Measurements from ENCODE around the gene RND1. TPM values are rescaled to one million over a fixed set of nuclear protein-coding genes. Genes with fewer than 3 reads are reported as not detected.
"Not testable (repeated sequence)": the region's sequence is repeated elsewhere in the genome, so short reads cannot be mapped to it uniquely, and the experiment has no call there.

Gene RND1
- total RNA-seq, result 1 to 10 TPM; 1.8 to 2.6 TPM

DNA sequence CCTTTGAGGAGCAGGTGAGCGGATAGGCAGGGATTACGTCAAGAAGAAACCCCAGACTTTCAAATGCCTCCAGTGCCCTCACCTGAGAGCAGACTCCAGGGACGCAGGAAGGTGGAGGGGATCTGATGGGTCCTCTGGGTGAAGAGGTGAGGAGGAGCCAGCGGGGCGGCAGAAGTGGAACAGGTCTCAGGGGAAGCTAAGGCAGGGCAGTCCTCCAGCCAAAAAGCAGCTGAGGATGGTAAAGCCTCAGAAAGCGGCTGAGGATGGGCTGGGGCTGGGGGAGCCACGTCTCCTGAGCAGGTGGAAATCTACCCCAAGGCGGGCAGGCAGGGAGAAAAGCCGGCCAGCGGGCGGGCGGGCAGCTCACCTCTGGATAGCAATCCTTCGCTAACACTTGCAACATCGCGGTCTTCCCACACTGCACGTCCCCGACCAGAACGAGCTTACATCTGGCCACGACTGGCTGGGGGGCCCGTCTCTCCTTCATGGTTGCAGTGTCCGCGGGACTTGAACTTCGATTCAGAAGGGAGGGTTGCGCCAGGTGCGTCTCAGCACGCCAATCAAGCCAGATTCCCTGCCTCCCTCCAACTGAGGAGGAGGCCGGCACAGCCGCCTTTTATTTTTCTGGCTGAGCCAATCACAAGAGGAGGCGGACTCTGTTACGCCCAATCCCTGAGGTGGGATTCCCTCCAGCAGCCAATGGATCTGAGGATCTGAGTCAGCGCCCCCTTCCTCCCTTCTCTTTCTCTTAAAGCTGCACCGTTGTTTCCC, at the start of gene RND1:
Gene RND1 (minus strand): TSS at position 590 of the 771 bp plus-strand sequence. CDS start 103 bp downstream, at position 487.
- no peaks in the 10 kb centered on the region for H3K27me3 ChIP-seq (replicated peaks; ENCODE audit: insufficient read depth)
- no peaks in the 10 kb centered on the region for H3K36me3 ChIP-seq
- peak within 1 kb of the TSS in 1 of 2 donors; percentile 24 for H3K27ac ChIP-seq
- ATAC-seq (ENCODE audit: insufficient number of reproducible peaks, low FRiP score, low read depth), result peak; percentile 77
- H3K4me3 ChIP-seq, result peak within 1 kb of the TSS; percentile 77
- peaks cover 5 to 9% of the 10 kb centered on the region in 2 donors for H3K4me1 ChIP-seq (ENCODE audit: control insufficient read depth in 1 of 2, low read depth in 2 of 2)
- H3K9me3 ChIP-seq, result no peaks in the 10 kb centered on the region
- TF ChIP-seq, protein P1, sequence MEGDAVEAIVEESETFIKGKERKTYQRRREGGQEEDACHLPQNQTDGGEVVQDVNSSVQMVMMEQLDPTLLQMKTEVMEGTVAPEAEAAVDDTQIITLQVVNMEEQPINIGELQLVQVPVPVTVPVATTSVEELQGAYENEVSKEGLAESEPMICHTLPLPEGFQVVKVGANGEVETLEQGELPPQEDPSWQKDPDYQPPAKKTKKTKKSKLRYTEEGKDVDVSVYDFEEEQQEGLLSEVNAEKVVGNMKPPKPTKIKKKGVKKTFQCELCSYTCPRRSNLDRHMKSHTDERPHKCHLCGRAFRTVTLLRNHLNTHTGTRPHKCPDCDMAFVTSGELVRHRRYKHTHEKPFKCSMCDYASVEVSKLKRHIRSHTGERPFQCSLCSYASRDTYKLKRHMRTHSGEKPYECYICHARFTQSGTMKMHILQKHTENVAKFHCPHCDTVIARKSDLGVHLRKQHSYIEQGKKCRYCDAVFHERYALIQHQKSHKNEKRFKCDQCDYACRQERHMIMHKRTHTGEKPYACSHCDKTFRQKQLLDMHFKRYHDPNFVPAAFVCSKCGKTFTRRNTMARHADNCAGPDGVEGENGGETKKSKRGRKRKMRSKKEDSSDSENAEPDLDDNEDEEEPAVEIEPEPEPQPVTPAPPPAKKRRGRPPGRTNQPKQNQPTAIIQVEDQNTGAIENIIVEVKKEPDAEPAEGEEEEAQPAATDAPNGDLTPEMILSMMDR (IDR thresholded peaks at IDR 0.05), result no peak
- DNase-seq (ENCODE audit: low spot score), result peak; percentile 64

DNA sequence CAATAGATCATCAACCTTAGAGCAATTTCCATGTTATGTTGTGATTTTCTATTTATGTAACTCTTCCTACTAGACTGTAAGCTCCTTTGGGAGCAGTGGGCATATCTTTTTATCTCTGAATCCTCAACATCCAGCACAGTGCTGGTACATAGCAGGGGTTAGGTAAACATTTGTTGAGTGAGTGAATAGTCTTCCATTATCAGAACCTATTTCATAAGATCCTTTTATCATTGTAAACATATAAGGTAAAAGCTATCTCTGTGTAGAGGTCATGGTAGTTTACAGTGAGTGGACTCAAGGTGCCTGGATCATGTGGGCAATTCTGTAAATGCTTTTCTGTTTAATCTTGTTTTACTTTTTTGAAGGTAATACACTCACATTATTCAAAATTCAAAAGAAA, 44.5 kb upstream of the RND1 start:
- Histone ChIP-seq H3K9me3 (no peaks in the 10 kb centered on the region), H3K4me3 (no peak overlapping the region), H3K4me1 (ENCODE audit: control insufficient read depth in 1 of 2, low read depth in 2 of 2) (no peaks in the 10 kb centered on the region), H3K36me3 (no peaks in the 10 kb centered on the region), H3K27ac (no peak overlapping the region), H3K27me3 (replicated peaks; ENCODE audit: insufficient read depth) (no peaks in the 10 kb centered on the region)
- ATAC-seq (ENCODE audit: insufficient number of reproducible peaks, low FRiP score, low read depth) (no peak), DNase-seq (ENCODE audit: low spot score) (no peak)
- TF ChIP-seq, protein P1 (IDR thresholded peaks at IDR 0.05), result no peak

- not testable (repeated sequence) for H3K27ac ChIP-seq; H3K4me1 ChIP-seq (ENCODE audit: control insufficient read depth in 1 of 2, low read depth in 2 of 2); H3K27me3 ChIP-seq (replicated peaks; ENCODE audit: insufficient read depth); H3K4me3 ChIP-seq; ATAC-seq (ENCODE audit: insufficient number of reproducible peaks, low FRiP score, low read depth); H3K9me3 ChIP-seq; DNase-seq (ENCODE audit: low spot score); H3K36me3 ChIP-seq
These were observed 44.0 kb upstream of the RND1 start for GRCh38 chr12:48909698-48910097.

DNA sequence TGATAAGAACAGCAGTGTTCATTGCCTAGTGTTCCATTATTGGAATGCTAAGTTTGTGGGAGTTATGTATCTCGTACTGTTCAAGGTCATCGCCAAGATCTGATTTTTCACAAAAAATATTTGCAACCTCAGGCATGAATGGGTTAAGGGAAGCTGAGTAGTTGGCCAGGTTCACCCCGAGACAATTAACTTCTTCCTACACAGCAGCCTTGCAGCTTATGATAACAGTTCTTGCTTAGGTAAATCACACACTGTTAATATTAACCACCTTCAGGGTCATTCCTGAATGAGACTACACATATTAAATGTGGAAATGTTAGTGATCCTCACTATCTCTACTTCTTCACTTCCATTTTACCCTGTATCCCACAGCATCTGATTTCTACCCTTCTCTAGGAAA, 41.6 kb upstream of the RND1 start:
- ATAC-seq (ENCODE audit: insufficient number of reproducible peaks, low FRiP score, low read depth) (no peak), DNase-seq (ENCODE audit: low spot score) (no peak)
- Histone ChIP-seq H3K36me3 (no peaks in the 10 kb centered on the region), H3K9me3 (no peaks in the 10 kb centered on the region), H3K4me1 (ENCODE audit: control insufficient read depth in 1 of 2, low read depth in 2 of 2) (peaks cover 2 to 5% of the 10 kb centered on the region in 2 donors), H3K27me3 (replicated peaks; ENCODE audit: insufficient read depth) (no peaks in the 10 kb centered on the region), H3K4me3 (no peak overlapping the region), H3K27ac (no peak overlapping the region)
- TF ChIP-seq, protein P1 (IDR thresholded peaks at IDR 0.05), result no peak

GRCh38 chr12:48903982-48904411, 38.3 kb upstream of the RND1 start:
- peak overlapping the region; percentile 78 for H3K4me3 ChIP-seq
- peak; percentile 50 for ATAC-seq (ENCODE audit: insufficient number of reproducible peaks, low FRiP score, low read depth)
- TF ChIP-seq, protein P1 (IDR thresholded peaks at IDR 0.05), result peak; percentile 30
- H3K4me1 ChIP-seq (ENCODE audit: control insufficient read depth in 1 of 2, low read depth in 2 of 2), result peaks cover 2 to 5% of the 10 kb centered on the region in 2 donors
- no peak for DNase-seq (ENCODE audit: low spot score)
- H3K27me3 ChIP-seq (replicated peaks; ENCODE audit: insufficient read depth), result no peaks in the 10 kb centered on the region
- H3K36me3 ChIP-seq, result no peaks in the 10 kb centered on the region
- no peak overlapping the region for H3K27ac ChIP-seq
- H3K9me3 ChIP-seq, result no peaks in the 10 kb centered on the region

All from thoracic aorta (tissue), 2 donors.